Measurements from ENCODE around the gene CYTH3. TPM values are rescaled to one million over a fixed set of nuclear protein-coding genes. Genes with fewer than 3 reads are reported as not detected.
"Not testable (repeated sequence)": the region's sequence is repeated elsewhere in the genome, so short reads cannot be mapped to it uniquely, and the experiment has no call there.

The CYTH3 gene
- total RNA-seq, 1 donor from 2014 or later: 31.1 TPM

GRCh38 chr7:6193709-6194108 is 78.7 kb downstream of the CYTH3 start:
- Mint-ChIP-seq H3K27ac (no peak overlapping the region), H3K4me1 (ENCODE audit: unreplicated experiment) (peaks cover 4% of the 10 kb centered on the region), H3K27me3 (no peaks in the 10 kb centered on the region), H3K36me3 (no peaks in the 10 kb centered on the region), H3K9me3 (no peaks in the 10 kb centered on the region), H3K4me3 (no peak overlapping the region)
- no peak for DNase-seq (ENCODE audit: extremely low spot score, unreplicated experiment)
- no peak for TF ChIP-seq CTCF (conservative IDR thresholded peaks at IDR 0.05)

- H3K27ac Mint-ChIP-seq; H3K9me3 Mint-ChIP-seq; H3K4me1 Mint-ChIP-seq (ENCODE audit: unreplicated experiment); H3K4me3 Mint-ChIP-seq; H3K27me3 Mint-ChIP-seq; DNase-seq (ENCODE audit: extremely low spot score, unreplicated experiment): not testable (repeated sequence)
- peaks cover 10% of the 10 kb centered on the region for H3K36me3 Mint-ChIP-seq
Measured at GRCh38 chr7:6190563-6190962, 81.9 kb downstream of the CYTH3 start.

GRCh38 chr7:6188389-6188788 is 84.0 kb downstream of the CYTH3 start:
- no peaks in the 10 kb centered on the region for H3K27me3 Mint-ChIP-seq
- H3K9me3 Mint-ChIP-seq: no peaks in the 10 kb centered on the region
- TF ChIP-seq CTCF (conservative IDR thresholded peaks at IDR 0.05): no peak
- peaks cover 14% of the 10 kb centered on the region for H3K36me3 Mint-ChIP-seq
- H3K27ac Mint-ChIP-seq: no peak overlapping the region
- no peaks in the 10 kb centered on the region for H3K4me1 Mint-ChIP-seq (ENCODE audit: unreplicated experiment)
- H3K4me3 Mint-ChIP-seq: no peak overlapping the region
- DNase-seq (ENCODE audit: extremely low spot score, unreplicated experiment): no peak

- H3K4me3 Mint-ChIP-seq: no peak overlapping the region
- peaks cover 16% of the 10 kb centered on the region for H3K36me3 Mint-ChIP-seq
- no peaks in the 10 kb centered on the region for H3K9me3 Mint-ChIP-seq
- no peaks in the 10 kb centered on the region for H3K27me3 Mint-ChIP-seq
- DNase-seq (ENCODE audit: extremely low spot score, unreplicated experiment): no peak
- H3K27ac Mint-ChIP-seq: no peak overlapping the region
- TF ChIP-seq CTCF (conservative IDR thresholded peaks at IDR 0.05): no peak
- peaks cover 3% of the 10 kb centered on the region for H3K4me1 Mint-ChIP-seq (ENCODE audit: unreplicated experiment)
Measured at GRCh38 chr7:6186577-6186976, 85.8 kb downstream of the CYTH3 start.

GRCh38 chr7:6182993-6183392 is 89.4 kb downstream of the CYTH3 start:
- Mint-ChIP-seq H3K9me3 (no peaks in the 10 kb centered on the region), H3K36me3 (peaks cover 20% of the 10 kb centered on the region), H3K27ac (peak overlapping the region; percentile 23), H3K4me1 (ENCODE audit: unreplicated experiment) (peaks cover 8% of the 10 kb centered on the region), H3K27me3 (no peaks in the 10 kb centered on the region), H3K4me3 (no peak overlapping the region)
- TF ChIP-seq CTCF (conservative IDR thresholded peaks at IDR 0.05): no peak
- DNase-seq (ENCODE audit: extremely low spot score, unreplicated experiment): no peak

GRCh38 chr7:6181136-6181535 is 91.3 kb downstream of the CYTH3 start:
- H3K4me1 Mint-ChIP-seq (ENCODE audit: unreplicated experiment): peaks cover 8% of the 10 kb centered on the region
- H3K27ac Mint-ChIP-seq: no peak overlapping the region
- peaks cover 16% of the 10 kb centered on the region for H3K36me3 Mint-ChIP-seq

More at GRCh38 chr7:6181136-6181535, 91.3 kb downstream of the CYTH3 start:
- H3K4me3 Mint-ChIP-seq: no peak overlapping the region
- H3K9me3 Mint-ChIP-seq: no peaks in the 10 kb centered on the region
- DNase-seq (ENCODE audit: extremely low spot score, unreplicated experiment): no peak
- TF ChIP-seq CTCF (conservative IDR thresholded peaks at IDR 0.05): no peak
- H3K27me3 Mint-ChIP-seq: no peaks in the 10 kb centered on the region
